ENCODE results near the gene SDCCAG8. TPM values are rescaled to one million over a fixed set of nuclear protein-coding genes. Genes with fewer than 3 reads are reported as not detected.

SDCCAG8 gene
- total RNA-seq, 4 donors from 2014 or later: 17.5 to 37.6 (median 21.7) TPM

- no peak for DNase-seq
- H3K9me3 ChIP-seq: no peaks in the 10 kb centered on the region
- H3K4me3 ChIP-seq: no peak overlapping the region
- intact Hi-C loops (cut with DNase I): no loop called here
- H3K36me3 ChIP-seq: peaks cover 0 to 10% (median 0%) of the 10 kb centered on the region in 3 donors
- no peaks in the 10 kb centered on the region for H3K27me3 ChIP-seq
- no peak for TF ChIP-seq CTCF (IDR thresholded peaks at IDR 0.05)
- TF ChIP-seq POLR2A (IDR thresholded peaks at IDR 0.05): no peak
- H3K4me1 ChIP-seq: no peaks in the 10 kb centered on the region
- H3K27ac ChIP-seq: no peak overlapping the region
These were observed 111.5 kb downstream of the SDCCAG8 start for GRCh38 chr1:243367314-243367713.

GRCh38 chr1:243374412-243374811, 118.6 kb downstream of the SDCCAG8 start:
- Histone ChIP-seq H3K27me3 (no peaks in the 10 kb centered on the region), H3K27ac (no peak overlapping the region), H3K4me1 (no peaks in the 10 kb centered on the region), H3K9me3 (peaks cover 0 to 5% (median 4%) of the 10 kb centered on the region in 3 donors), H3K4me3 (no peak overlapping the region), H3K36me3 (peaks cover 0 to 10% (median 0%) of the 10 kb centered on the region in 3 donors)
- intact Hi-C loops (cut with DNase I): no loop called here
- DNase-seq: no peak
- WGBS, 2 donors: 94% methylated on average over 4 of the region's 4 CpGs
- TF ChIP-seq POLR2A (IDR thresholded peaks at IDR 0.05) (no peak), CTCF (IDR thresholded peaks at IDR 0.05) (no peak)

- Histone ChIP-seq H3K27me3 (no peaks in the 10 kb centered on the region), H3K27ac (no peak overlapping the region), H3K4me1 (no peaks in the 10 kb centered on the region), H3K36me3 (peaks cover 0 to 22% (median 3%) of the 10 kb centered on the region in 3 donors), H3K9me3 (peaks cover 0 to 5% (median 4%) of the 10 kb centered on the region in 3 donors), H3K4me3 (no peak overlapping the region)
- intact Hi-C loops (cut with DNase I): no loop called here
- DNase-seq: no peak
- WGBS, 2 donors: 67 to 80% methylated on average over 1 of the region's 1 CpG
- TF ChIP-seq POLR2A (IDR thresholded peaks at IDR 0.05) (no peak), CTCF (IDR thresholded peaks at IDR 0.05) (no peak)
These were observed 119.8 kb downstream of the SDCCAG8 start for GRCh38 chr1:243375596-243375995.

GRCh38 chr1:243378669-243379068, 122.8 kb downstream of the SDCCAG8 start:
- 93 to 97% methylated on average over 3 of the region's 3 CpGs for WGBS, 2 donors
- no peak for TF ChIP-seq CTCF (IDR thresholded peaks at IDR 0.05)
- TF ChIP-seq POLR2A (IDR thresholded peaks at IDR 0.05): no peak
- no peak for DNase-seq
- Histone ChIP-seq H3K27me3 (no peaks in the 10 kb centered on the region), H3K4me3 (no peak overlapping the region), H3K27ac (no peak overlapping the region), H3K36me3 (peaks cover 0 to 44% (median 3%) of the 10 kb centered on the region in 3 donors), H3K4me1 (no peaks in the 10 kb centered on the region), H3K9me3 (peaks cover 0 to 5% (median 4%) of the 10 kb centered on the region in 3 donors)
- intact Hi-C loops (cut with DNase I): no loop called here

- no peak for DNase-seq
- 87 to 89% methylated on average over 1 of the region's 1 CpG for WGBS, 2 donors
- intact Hi-C loops (cut with DNase I): no loop called here
These were observed 123.4 kb downstream of the SDCCAG8 start for GRCh38 chr1:243379208-243379607.

More at GRCh38 chr1:243379208-243379607, 123.4 kb downstream of the SDCCAG8 start:
- peaks cover 0 to 3% (median 2%) of the 10 kb centered on the region in 3 donors for H3K9me3 ChIP-seq
- no peaks in the 10 kb centered on the region for H3K4me1 ChIP-seq
- H3K27me3 ChIP-seq: no peaks in the 10 kb centered on the region
- peaks cover 0 to 49% (median 3%) of the 10 kb centered on the region in 3 donors for H3K36me3 ChIP-seq
- H3K27ac ChIP-seq: no peak overlapping the region
- H3K4me3 ChIP-seq: no peak overlapping the region
- TF ChIP-seq POLR2A (IDR thresholded peaks at IDR 0.05) (no peak), CTCF (IDR thresholded peaks at IDR 0.05) (no peak)

All from esophagus squamous epithelium (tissue), 5 donors.